GM12878 (cell line): ENCODE results near the gene RXRG. TPM values are rescaled to one million over a fixed set of nuclear protein-coding genes. Genes with fewer than 3 reads are reported as not detected.

Experiments used
- ATAC-seq: fragments of 200-7000 bp; cut with Tn5 transposase; 3 replicates; pipeline ENCODE4 v1.9.1; 2020; ENCODE audit warnings: mild to moderate bottlenecking, moderate library complexity
- BruUV-seq: library from RNA; stranded (reverse); fragments of 400-500 nt; replicated peaks from 2 replicates; lab custom pipeline; 2021; lab: Mats Ljungman, UMichigan
- CTCF ChIA-PET: fragments of 300-600 bp; sonication (Branson Sonifier 250); formaldehyde crosslinking; extraction: SDS; loops from one replicate; lab custom pipeline; 2021; ENCODE audit warnings: inconsistent platforms; lab: Yijun Ruan, JAX
- POLR2A ChIA-PET: fragments of 350-600 bp; formaldehyde crosslinking; extraction: SDS; loops from one replicate; lab custom pipeline; 2021; ENCODE audit warnings: inconsistent platforms; lab: Charles Lee
- RAD21 ChIA-PET: fragments of 300-600 bp; sonication (Branson Sonifier 250); formaldehyde crosslinking; loops from one replicate; lab custom pipeline; 2023; ENCODE audit warnings: antibody characterized with exemption; ENCODE audit not compliant: unreplicated experiment; lab: Charles Lee
- SMC1A ChIA-PET: fragments of 300-600 bp; sonication (Branson Sonifier 250); formaldehyde crosslinking; loops from one replicate; lab custom pipeline; 2023; ENCODE audit not compliant: unreplicated experiment, uncharacterized antibody; lab: Charles Lee
- DNase-seq: peaks from one replicate; pipeline ENCODE4 v3.0.0-alpha.2; 2011; ENCODE audit warnings: low read depth, low spot score
- FAIRE-seq: peaks from 3 replicates; lab custom pipeline; 2011; peaks lifted over from hg19 to GRCh38; lab: Jason Lieb, UNC
- H2AFZ ChIP-seq: 2 replicates; pipeline ENCODE4 v1.6.0; 2011; ENCODE audit warnings: low read depth, low read length, control low read depth; ENCODE audit not compliant: control insufficient read depth
- H3K27ac ChIP-seq: 2 replicates; pipeline ENCODE4 v1.5.1; 2011; ENCODE audit warnings: control low read depth; ENCODE audit not compliant: control insufficient read depth, insufficient read depth
- H3K27me3 ChIP-seq, 2 experiments: replicated peaks in 1 of 2; 2 replicates each; pipeline versions ENCODE4 v1.6.0 to v1.6.1; 2011; ENCODE audit warnings: low read length in 1 of 2; ENCODE audit not compliant: control insufficient read depth in 2 of 2, insufficient read depth in 2 of 2
- H3K36me3 ChIP-seq, 2 experiments: 2 replicates each; pipeline ENCODE4 v1.5.1; 2011; ENCODE audit warnings: low read length in 1 of 2; ENCODE audit not compliant: control insufficient read depth in 2 of 2, insufficient read depth in 2 of 2
- H3K4me1 ChIP-seq: 2 replicates; pipeline ENCODE4 v1.6.1; 2011; ENCODE audit warnings: mild to moderate bottlenecking, low read length, moderate library complexity, mixed read lengths; ENCODE audit not compliant: control insufficient read depth, insufficient read depth
- H3K4me2 ChIP-seq: 2 replicates; pipeline ENCODE4 v1.6.0; 2011; ENCODE audit warnings: control low read depth; ENCODE audit not compliant: control insufficient read depth, insufficient read depth
- H3K4me3 ChIP-seq: fragments of 200-600 bp; sonication (generic); 2 replicates; pipeline ENCODE4 v1.5.1; 2016
- H3K79me2 ChIP-seq: 2 replicates; pipeline ENCODE4 v1.6.0; 2011; ENCODE audit warnings: low read length; ENCODE audit not compliant: control insufficient read depth, insufficient read depth
- H3K9ac ChIP-seq: 2 replicates; pipeline ENCODE4 v1.8.0; 2011; ENCODE audit warnings: low read length, control low read depth, mixed read lengths; ENCODE audit not compliant: control insufficient read depth, insufficient read depth
- H3K9me3 ChIP-seq: replicated peaks from 3 replicates; pipeline ENCODE4 v1.5.1; 2011; ENCODE audit warnings: mild to moderate bottlenecking, low read length; ENCODE audit not compliant: control insufficient read depth, insufficient read depth
- H4K20me1 ChIP-seq: 2 replicates; pipeline ENCODE4 v1.6.0; 2011; ENCODE audit not compliant: control insufficient read depth, insufficient read depth
- LARP7 ChIP-seq: fragments of 450-650 bp; IDR thresholded peaks from 2 replicates; pipeline ENCODE4 v1.6.1; 2017; ENCODE audit warnings: mild to moderate bottlenecking
- MTA3 ChIP-seq: IDR thresholded peaks from 2 replicates; pipeline ENCODE4 v1.6.1; 2012; ENCODE audit warnings: low read length, inconsistent platforms, borderline replicate concordance
- ZNF217 ChIP-seq: fragments of 450-650 bp; IDR thresholded peaks from 2 replicates; pipeline ENCODE4 v1.6.1; 2017; ENCODE audit warnings: antibody characterized with exemption, mild to moderate bottlenecking
- WGBS: methylation state at CpG from one replicate; pipeline ENCODE4 v1.1.6; 2016; ENCODE audit warnings: low lambda C conversion rate; ENCODE audit not compliant: insufficient replicate concordance, insufficient coverage; ENCODE audit errors: missing lambda C conversion rate; 5-methylcytosine and 5-hydroxymethylcytosine counted together
- in situ Hi-C: fragments of 300-500 bp; cut with MboI; formaldehyde crosslinking; loops from 9 replicates; pipeline ENCODE4 v1.14.3; 2018; ENCODE audit warnings: mixed read lengths
- intact Hi-C: fragments of 100-400 bp; cut with micrococcal nuclease; formaldehyde crosslinking; loops from one replicate; pipeline ENCODE4 v1.14.2; 2022; ENCODE audit not compliant: unreplicated experiment
- polyA plus RNA-seq, 11 experiments: library from polyadenylated mRNA; depleted of rRNA in 4 of 11; unstranded in 6 of 11; stranded (reverse) in 5 of 11; fragments of >200 nt; fragmentation: Nextera tagmentation in 4 of 11; fragmentation: Illumina TruSeq in 1 of 11; extraction: Ambion mirVana in 4 of 11; extraction: Trizol in 1 of 11; gene quantifications; 1 replicate in 1 of 11; 2 replicates in 10 of 11; pipeline versions ENCODE4 v1.2.1 to v1.2.3, GENCODE V29; 2011 to 2016; ENCODE audit warnings: inconsistent platforms in 2 of 11, missing spikeins in 2 of 11, low read depth in 1 of 11
- total RNA-seq, 4 experiments: library from RNA; depleted of rRNA in 3 of 4; stranded (reverse); fragments of >200 nt in 3 of 4; fragmentation: Illumina TruSeq in 1 of 4; extraction: Trizol in 1 of 4; gene quantifications; 2 replicates each; pipeline versions ENCODE4 v1.2.1 to v1.2.3, GENCODE V29; 2013 to 2021
- TF ChIP-seq, protein P1 (sequence below): fragments of 450-650 bp; IDR thresholded peaks from 2 replicates; pipeline ENCODE4 v1.6.1; 2017; ENCODE audit warnings: low read depth, mild to moderate bottlenecking, moderate library complexity

RXRG gene
- total and polyA plus RNA-seq, 10 of the 15 experiments (the other 5 are each of a cell fraction or from before 2014, with no cell fraction given), result 0.10 TPM; not detected in 9

DNA sequence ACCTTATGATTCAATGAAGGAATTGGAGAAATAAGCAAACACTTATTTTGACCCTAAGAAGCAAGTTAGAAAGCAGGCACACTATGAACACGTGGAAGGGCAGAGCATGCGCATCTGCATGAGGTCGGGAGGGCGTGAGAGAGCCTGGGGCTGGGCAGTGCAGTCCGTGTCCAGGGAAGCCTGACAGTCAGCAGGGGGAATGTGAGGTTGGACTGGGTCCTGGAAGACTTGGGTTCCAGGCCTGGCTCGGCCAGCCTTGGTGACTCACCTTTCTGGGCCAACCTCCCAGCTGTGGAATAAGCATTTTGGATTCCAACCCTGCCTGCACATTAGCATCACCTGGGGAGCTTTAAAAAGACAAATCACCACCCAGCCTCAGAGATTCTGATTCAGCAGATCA is 61.9 kb downstream of the RXRG start (continued):
- no peak for TF ChIP-seq ZNF217
- TF ChIP-seq, protein P1, sequence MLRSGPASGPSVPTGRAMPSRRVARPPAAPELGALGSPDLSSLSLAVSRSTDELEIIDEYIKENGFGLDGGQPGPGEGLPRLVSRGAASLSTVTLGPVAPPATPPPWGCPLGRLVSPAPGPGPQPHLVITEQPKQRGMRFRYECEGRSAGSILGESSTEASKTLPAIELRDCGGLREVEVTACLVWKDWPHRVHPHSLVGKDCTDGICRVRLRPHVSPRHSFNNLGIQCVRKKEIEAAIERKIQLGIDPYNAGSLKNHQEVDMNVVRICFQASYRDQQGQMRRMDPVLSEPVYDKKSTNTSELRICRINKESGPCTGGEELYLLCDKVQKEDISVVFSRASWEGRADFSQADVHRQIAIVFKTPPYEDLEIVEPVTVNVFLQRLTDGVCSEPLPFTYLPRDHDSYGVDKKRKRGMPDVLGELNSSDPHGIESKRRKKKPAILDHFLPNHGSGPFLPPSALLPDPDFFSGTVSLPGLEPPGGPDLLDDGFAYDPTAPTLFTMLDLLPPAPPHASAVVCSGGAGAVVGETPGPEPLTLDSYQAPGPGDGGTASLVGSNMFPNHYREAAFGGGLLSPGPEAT, result no peak

DNA sequence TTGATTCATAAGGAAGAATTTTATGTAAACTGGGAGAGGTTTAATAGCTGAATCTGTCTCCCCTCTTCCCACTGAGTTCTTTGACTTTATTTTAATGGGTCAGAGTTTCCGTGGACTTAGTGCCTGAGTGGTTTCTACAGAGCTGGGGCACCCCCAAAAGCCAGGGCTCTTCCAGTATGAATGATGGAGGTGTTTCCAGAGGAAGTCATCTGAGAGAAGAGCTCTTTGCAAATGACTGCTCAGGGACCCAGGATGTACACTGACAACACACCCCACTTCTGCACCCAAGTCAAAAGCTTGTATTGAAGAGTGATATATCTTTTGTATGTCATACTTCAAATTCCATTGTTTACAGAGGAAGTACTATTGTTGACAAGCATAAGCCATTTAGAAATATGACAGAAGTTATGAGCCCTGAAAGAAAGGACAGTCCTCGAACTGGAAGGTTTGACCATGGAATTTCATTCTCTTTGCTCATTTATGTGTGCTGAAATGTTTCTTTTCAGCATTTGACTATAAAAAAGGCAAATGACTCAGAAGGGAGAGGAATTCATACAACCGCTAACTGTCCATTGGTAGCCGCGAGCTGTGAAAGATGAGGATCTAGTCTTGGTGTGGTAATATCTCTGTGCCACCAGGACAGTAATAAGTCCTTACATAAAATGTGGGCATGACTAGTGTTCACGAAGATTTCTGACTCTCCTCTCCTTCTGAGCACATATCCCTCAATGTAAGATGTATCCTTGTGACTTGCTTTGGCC is 63.0 kb downstream of the RXRG start:
- no peaks in the 10 kb centered on the region for H3K9me3 ChIP-seq
- TF ChIP-seq MTA3, result no peak
- no peak for TF ChIP-seq LARP7
- H3K4me3 ChIP-seq, result no peak overlapping the region
- DNase-seq (no peak), FAIRE-seq (no peak), ATAC-seq (no peak)
- H3K27ac ChIP-seq, result no peak overlapping the region
- in situ Hi-C loops (no loop called here), intact Hi-C loops (no loop called here)
- peaks cover 0 to 6% of the 10 kb centered on the region in 2 experiments; a peak in 2 of 4 replicates for H3K27me3 ChIP-seq
- WGBS, result 35% methylated on average over 6 of the region's 6 CpGs
- POLR2A ChIA-PET, result no interaction called here
- H3K4me2 ChIP-seq, result no peak overlapping the region
- no peaks in the 10 kb centered on the region for H3K4me1 ChIP-seq
- no peak overlapping the region for H2AFZ ChIP-seq
- no peaks in the 10 kb centered on the region for H3K79me2 ChIP-seq
- RAD21 ChIA-PET, result interaction anchor here (1.2 kb wide), 1 partner anchor 11 kb away, joined by 3 read pairs; no protein-coding TSS in a partner anchor
- SMC1A ChIA-PET, result interaction anchor here (0.6 to 1.0 kb wide), 3 partner anchors 15 to 214 kb away, joined by 3 read pairs; no protein-coding TSS in a partner anchor
- H3K9ac ChIP-seq, result no peak overlapping the region
- BruUV-seq, result no TSS peak
- CTCF ChIA-PET, result interaction anchor here (1.2 to 5.4 kb wide), 2 partner anchors 13 to 266 kb away, joined by 3 to 38 read pairs; no protein-coding TSS in a partner anchor
- no peaks in the 10 kb centered on the region for H3K36me3 ChIP-seq
- H4K20me1 ChIP-seq, result no peaks in the 10 kb centered on the region
